ENCODE results near the gene INPP5A.

INPP5A gene

DNA sequence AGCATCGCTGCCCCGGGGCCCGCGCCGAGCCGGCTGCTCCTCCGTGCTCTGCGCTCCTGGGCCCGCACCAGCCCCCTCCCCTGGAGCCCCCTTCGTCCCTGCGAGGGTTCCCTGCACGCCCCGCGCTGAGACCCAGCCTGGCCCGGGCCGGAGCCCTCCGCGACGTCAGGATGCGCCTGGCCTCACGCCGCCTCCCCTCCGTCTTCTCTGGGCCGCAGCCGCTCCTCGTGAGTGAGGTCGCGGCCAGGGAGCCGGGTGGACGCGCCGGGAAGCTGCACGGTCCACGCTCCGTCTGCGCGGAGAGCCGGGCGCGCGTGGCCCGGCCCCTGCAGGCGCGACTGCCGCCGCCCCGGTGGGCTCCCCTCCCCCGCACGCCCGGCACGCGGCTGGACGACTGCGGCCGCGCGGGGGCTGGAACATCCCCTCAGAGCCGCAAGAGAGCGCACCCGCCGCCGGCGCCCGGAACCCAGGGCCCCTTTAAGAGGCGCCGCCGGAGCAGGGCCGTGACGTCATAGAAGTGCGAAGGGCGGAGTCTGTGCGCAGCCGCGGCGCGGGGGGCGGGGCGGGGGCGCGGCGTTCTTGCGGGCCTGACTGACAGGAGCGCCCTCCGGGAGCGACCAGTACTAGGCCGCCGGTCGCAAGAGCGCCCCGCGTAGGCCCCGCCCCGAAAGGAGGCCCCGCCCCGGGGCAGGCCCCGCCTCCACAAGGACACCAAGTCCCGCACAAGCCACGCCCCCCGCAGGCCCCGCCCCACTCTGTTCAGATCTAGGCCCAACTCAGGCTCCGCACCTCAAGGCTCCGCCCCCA lies 507 bp upstream of the INPP5A start:
- peak; percentile 99 for DNase-seq

GRCh38 chr10:132538031-132538789 lies 623 bp downstream of the INPP5A start:
- DNase-seq: no peak

DNA sequence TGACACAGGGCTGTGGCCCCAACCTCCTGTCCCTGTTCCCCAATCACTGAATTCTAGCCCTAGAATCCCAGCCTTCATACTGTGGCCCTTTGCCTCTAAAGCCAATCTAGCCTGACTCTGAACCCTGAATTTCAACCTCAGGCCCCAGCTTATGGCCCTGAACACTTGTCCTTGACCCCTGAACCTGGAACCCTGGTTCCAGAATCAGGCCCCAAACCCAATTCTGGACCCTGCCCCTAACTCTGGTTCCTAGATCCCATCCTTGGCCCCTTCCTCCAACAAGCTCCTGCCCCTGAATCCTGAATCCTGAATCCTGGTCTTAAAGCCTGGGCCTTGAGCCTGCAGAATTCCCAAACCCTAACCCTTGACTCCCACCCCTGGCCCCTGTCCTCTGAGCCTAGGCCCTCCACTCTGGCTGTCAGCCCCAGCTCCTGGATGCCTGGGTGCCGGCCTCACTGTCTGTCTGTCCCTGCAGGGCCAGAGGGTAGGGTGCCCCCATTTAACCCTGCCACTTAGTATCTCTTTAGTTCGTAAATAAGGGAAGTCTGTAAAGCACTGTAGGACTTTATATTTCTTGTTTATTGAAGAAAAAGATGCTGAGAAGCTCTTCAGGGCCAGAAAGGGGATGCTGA lies 1.3 kb downstream of the INPP5A start:
- no peak for DNase-seq

- DNase-seq: no peak
Observed at GRCh38 chr10:132539431-132539839, 1.8 kb downstream of the INPP5A start.

DNA sequence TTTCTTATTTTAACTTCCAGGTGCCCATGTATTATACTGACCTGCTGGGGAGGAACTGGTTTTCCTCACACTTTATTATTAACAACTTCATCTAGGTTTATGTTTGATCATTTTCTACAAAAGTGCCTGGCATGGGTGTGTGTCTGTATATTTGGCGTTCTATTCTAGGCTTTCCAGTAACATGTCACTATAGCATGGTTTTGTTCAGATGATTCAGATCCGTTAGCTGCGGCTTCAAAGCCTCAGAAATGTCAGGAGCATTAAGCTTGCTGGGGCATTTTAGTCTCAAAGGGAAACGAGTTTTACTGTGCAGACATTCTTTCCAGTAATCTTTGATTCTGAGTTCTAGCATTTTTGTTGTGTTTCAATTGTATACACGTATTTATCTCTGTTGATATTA lies 2.3 kb downstream of the INPP5A start:
- DNase-seq: peak; percentile 73

DNA sequence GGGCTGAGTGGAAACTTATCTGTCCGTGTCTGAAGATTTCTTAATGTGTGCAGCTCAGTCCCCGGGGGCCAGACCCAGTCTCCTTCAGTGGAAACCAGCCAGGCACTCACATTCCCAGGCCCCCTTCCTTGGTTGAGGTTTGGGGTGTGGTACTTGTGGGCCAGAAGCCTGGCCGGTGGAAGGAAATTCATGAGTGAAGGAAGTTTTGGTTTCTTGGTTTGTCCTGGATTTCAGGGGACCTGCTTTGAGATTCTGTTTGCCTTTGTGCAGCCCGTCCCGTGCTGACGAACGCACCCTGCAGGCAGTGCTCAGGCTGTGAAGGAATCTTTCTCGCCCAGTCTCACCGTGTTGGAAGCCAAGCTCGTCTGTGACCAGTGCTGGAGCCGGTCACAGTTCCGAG lies 2.9 kb downstream of the INPP5A start:
- DNase-seq: peak; percentile 37

DNA sequence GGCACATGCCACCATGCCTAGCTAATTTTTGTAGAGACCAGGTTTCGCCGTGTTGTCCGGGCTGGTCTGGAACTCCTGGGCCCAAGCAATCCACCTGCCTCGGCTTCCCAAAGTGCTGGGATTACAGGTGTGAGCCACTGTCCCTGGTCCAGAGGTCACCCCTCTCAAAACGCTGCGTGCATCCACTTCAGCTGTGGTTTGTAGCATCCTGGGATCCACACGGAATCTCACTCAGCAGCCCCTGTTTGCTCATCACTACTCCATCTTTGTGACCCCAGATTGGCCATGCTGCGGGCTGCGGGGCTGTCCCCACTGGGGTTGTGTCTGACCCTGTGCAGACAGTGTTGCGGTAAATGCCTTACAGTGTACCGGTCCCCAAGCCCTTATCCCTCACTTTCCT lies 3.5 kb downstream of the INPP5A start:
- DNase-seq: no peak

DNA sequence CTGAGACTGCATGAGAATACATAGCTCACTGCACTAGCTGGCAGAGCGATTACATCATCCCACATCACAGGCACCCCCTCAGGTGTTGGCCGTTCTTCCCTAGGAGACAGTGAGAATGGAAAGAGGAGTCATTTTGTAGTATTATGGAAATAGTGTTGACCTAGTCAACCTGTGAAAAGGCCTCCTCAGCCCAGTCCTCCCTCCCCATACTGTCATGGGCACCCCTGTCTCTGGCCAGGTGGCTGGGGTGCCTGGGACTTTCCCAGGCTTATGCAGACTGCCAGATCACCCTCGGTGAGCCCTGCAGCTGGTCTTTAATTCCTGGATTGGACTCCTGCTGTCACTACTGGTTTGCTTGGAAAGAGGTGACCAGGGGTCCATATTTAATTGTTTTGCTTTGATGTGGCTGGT lies 4.0 kb downstream of the INPP5A start:
- DNase-seq: no peak

DNA sequence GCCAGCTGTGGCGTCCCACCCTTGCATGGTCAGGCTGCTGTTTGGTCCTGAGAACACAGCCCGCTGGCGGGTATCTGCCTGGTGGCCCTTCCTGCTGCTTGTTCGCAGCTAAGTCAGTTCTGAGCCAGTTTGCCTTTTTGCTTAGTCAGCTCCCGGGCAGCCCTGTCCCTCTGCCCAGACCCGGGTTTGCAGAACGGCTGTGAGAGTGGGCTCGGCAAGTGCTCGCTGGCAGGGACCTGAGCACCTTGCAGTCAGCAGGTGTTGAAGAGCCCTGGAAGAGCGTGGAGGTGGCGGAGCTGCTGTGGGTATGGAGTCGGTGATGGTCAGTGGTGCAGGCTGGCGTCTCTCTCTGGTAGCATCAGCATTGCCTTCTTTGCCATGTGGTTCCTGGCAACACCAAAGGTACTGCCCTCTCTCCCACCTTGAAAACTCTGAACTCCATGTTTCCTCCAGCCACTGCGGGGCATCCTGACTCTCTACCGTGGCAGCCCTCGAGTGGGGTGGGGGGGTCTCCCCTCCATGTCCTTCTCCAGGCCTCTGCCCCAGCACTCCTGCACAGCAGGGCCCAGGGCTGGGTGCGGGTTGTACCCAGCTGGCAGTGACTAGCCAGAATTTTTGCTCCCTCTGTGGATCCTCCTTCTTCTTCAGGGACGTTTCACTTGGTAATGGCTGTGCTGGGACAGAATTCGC lies 4.6 kb downstream of the INPP5A start:
- DNase-seq: no peak

DNA sequence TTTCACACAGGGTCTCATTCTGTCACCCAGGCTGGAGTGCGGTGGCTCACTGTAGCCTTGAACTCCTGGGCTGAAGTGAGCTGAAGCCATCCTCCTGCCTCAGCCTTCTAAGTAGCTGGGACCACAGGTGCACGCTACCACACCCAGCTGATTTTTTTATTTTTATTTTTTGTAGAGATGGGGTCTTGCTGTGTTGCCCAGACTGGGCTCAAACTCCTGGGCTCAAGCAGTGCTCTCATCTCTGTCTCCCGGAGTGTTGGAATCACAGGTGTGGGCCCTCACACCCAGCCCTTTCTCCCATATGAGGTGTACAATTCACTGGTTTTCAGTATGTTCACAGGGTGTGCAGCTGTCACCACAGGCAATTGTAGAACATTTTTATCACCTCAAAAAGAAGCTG lies 5.2 kb downstream of the INPP5A start:
- DNase-seq: no peak

DNA sequence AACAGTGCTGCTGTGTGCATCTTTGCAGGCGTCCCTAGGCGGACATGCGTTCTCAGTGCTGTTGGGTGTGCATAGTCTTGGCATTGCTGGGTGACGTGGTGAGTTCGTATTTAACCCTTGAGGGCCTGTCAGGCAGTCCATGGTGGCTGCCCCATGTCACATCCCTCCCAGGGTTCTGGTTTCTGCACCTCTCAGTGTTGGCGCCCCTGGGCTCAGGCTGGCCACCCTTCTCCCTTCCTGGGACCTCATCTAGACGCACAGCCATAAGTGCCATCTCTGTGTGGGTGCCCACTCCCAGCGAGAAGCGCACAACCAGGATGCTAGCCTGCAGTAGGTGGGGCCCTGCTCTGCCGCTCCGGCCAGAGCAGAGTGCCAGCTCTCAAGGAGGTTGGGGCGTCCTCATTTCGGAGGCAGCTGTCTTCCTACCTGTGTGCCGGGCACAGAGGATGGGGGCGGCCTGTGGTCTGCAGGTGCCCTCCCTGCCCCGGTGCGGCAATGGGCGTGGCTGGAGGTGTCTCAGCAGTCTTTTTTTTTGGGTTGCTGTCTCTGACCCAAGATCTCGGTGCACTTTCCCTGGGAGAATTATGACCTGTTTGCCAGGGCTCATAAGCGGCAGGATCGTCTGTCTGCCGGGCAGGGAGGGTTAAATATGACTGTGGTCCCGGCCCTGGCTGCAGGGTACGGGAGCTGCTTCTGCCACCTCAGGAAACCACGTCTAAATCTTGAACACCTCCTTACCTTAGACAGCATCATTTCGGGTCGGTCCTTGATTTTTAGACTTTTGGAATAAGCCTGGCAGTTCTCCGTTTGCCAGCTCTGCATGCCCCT lies 6.5 kb downstream of the INPP5A start:
- DNase-seq: no peak

GRCh38 chr10:132544744-132545658 lies 7.4 kb downstream of the INPP5A start:
- DNase-seq: no peak

DNA sequence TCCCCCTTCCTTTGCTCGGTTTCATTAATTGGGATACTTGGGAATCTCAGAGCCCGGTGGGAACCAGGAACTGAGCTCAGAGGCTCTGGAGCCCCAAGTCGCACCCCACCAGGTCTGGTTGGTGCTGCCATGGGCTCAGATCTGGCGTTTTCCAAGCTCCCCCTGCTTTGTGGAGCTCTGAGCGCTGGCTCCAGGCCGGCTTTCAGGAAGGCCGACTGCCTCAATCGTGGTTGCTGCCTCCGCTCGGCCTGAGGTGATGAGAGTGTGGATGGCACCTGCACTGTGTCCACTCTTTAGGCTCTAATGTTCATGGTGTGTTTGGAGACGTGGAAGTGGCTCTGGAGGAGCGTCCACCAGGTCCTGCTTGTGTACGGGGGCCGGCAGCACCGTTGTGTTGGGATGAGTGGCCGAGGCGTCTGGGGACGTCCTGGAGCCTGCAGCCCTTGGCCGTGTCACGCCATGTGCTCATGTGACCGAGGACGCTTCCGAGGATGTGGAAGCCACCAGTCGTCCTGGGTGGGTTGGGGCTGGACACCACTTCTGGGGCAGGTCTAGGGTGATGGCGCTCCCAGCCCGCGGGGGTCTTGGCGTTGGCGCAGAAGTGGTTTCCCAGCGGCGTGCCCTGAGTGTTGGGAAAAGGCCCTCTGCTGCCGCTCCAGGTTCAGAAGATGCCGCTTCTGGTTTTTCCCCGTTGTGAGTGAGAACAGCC lies 8.2 kb downstream of the INPP5A start:
- DNase-seq: no peak

DNA sequence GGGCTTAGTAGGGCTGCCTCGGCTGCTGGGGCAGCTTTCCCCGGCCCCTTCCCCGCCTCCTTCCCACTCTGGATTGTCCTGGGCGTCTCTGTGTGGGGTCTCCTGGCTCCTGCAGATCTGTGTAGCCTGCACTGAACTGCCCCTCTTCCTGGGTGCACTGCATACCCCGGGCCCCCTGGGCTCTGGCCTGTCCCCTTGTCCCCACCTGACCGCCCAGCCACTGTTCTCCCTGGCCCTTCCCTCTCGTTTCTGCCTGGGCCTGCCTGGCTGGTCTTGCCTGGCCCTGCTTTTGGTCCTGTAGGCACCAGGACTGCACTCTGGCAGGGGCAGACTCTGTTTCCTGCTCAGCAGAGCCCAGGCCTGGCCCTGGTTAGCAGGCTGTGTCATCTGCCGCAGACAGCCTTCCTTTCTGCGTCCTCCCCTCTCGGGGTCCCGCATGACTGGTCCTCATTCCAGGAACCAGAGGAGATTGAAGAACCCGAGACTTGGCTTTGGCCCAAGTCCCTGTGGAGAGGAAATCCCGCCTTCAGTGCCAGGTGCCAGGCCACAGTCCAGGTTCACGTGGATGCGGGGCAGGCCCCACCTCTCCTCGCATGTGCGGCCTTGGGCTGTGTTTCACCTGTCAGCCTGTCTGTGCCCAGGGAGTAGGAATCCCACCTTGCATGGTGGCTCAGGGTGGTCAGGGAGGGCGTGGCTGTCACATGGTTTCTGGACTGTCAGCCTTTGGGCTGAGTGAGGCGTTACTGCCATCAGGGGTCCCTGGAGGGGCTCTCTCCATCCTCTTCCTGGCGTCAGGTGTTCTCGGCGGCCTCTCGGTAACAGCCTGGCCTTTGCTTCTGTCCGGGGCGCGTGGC lies 9.2 kb downstream of the INPP5A start:
- no peak for DNase-seq

- DNase-seq: no peak
Observed at GRCh38 chr10:132547421-132547861, 9.9 kb downstream of the INPP5A start.

- DNase-seq: no peak
Observed at GRCh38 chr10:132548106-132548823, 10.7 kb downstream of the INPP5A start.

DNA sequence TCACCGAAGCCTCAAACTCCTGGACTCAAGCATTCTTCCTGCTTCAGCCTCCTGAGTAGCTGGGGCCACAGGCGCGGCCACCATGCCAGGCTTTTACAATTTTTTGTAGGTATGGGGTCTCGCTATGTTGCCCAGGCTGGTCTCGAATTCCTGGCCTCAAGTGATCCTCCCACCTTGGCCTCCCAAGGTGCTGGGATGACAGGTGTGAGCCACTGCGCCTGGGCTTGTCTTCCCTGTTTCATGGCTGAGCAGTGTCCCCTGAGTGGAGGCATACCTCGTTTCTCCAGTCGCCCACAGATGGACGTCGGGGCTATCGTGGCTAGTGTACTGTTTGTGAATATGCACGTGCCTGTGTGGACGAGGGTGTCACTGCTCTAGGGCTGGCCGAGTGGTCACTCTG lies 11.3 kb downstream of the INPP5A start:
- no peak for DNase-seq

GRCh38 chr10:132549371-132549770 lies 11.8 kb downstream of the INPP5A start:
- DNase-seq: no peak
